Heart left ventricle (tissue), 16 donors: ENCODE data around the gene NRP1. TPM values are rescaled to one million over a fixed set of nuclear protein-coding genes. Genes with fewer than 3 reads are reported as not detected.

ENCODE experiments used
- ATAC-seq, 4 donors: fragments of 200-7000 bp; cut with Tn5 transposase; one replicate each; pipeline ENCODE4 v1.9.1; 2020 to 2022; ENCODE audit warnings: moderate library complexity in 4 of 4, mild to moderate bottlenecking in 3 of 4, moderate number of reproducible peaks in 1 of 4
- DNase-seq, 5 donors: peaks; one replicate each; pipeline ENCODE4 v3.0.0-alpha.2; 2020
- H3K27ac ChIP-seq, 12 donors: fragments of 200-600 bp; sonication (generic) in 4 of 12; one replicate each; pipeline versions ENCODE4 v1.5.0 to v1.8.0; 2016 to 2022; ENCODE audit warnings: mild to moderate bottlenecking in 2 of 12
- H3K27me3 ChIP-seq, 9 donors: fragments of 200-600 bp; sonication (generic) in 2 of 9; one replicate each; pipeline versions ENCODE4 v1.5.1 to v1.8.0; 2016 to 2022; ENCODE audit warnings: mild to moderate bottlenecking in 3 of 9
- H3K36me3 ChIP-seq, 9 donors: fragments of 200-600 bp; sonication (generic) in 2 of 9; one replicate each; pipeline versions ENCODE4 v1.5.0 to v1.8.0; 2018 to 2022; ENCODE audit warnings: mild to moderate bottlenecking in 2 of 9
- H3K4me1 ChIP-seq, 12 donors: fragments of 200-600 bp; sonication (generic) in 4 of 12; one replicate each; pipeline versions ENCODE4 v1.5.0 to v1.8.0; 2016 to 2022; ENCODE audit warnings: mild to moderate bottlenecking in 3 of 12
- H3K4me3 ChIP-seq, 12 donors: fragments of 200-600 bp; sonication (generic) in 4 of 12; one replicate each; pipeline versions ENCODE4 v1.5.0 to v1.8.0; 2017 to 2022; ENCODE audit warnings: mild to moderate bottlenecking in 9 of 12, moderate library complexity in 4 of 12
- H3K9me3 ChIP-seq, 12 donors: fragments of 200-600 bp; sonication (generic) in 4 of 12; one replicate each; pipeline versions ENCODE4 v1.5.0 to v1.8.0; 2016 to 2022; ENCODE audit warnings: mild to moderate bottlenecking in 1 of 12
- POLR2A ChIP-seq, 2 donors: fragments of 450-650 bp; IDR thresholded peaks; one replicate each; pipeline ENCODE4 v1.6.1; 2017; ENCODE audit warnings: antibody characterized with exemption in 2 of 2, mild to moderate bottlenecking in 2 of 2, moderate library complexity in 2 of 2
- WGBS, 4 donors: extraction: QIAGEN DNeasy Blood & Tissue Kit in 2 of 4; methylation state at CpG; one replicate each; pipeline versions ENCODE4 v1.1.5 to v1.1.7; 2013 to 2018; 5-methylcytosine and 5-hydroxymethylcytosine counted together
- intact Hi-C, 10 donors: fragments of 100-400 bp; cut with DNase I; formaldehyde crosslinking; loops; one replicate each; pipeline versions ENCODE4 v1.11.1 to v1.14.2; 2022
- polyA plus RNA-seq, 2 donors: library from polyadenylated mRNA; stranded (reverse); fragments of 200-250 nt; gene quantifications; one replicate each; pipeline ENCODE4 v1.2.3, GENCODE V29; 2013
- total RNA-seq, 9 donors: library from RNA; depleted of rRNA in 2 of 9; stranded (reverse); fragments of >200 nt in 2 of 9; fragmentation: NEBNext Ultra II Directional in 3 of 9; extraction: Animal tissue kit (Norgen Biotek cat#: 25700) in 3 of 9; gene quantifications; one replicate each; pipeline versions ENCODE4 v1.1.0 to v1.2.4, GENCODE V29; 2016 to 2023
- TF ChIP-seq, protein P1 (sequence below), 12 donors: fragments of 200-600 bp; sonication (generic) in 4 of 12; IDR thresholded peaks; one replicate each; pipeline versions ENCODE4 v1.5.0 to v1.8.0; 2018 to 2022; ENCODE audit warnings: antibody characterized with exemption in 12 of 12, mild to moderate bottlenecking in 5 of 12
- donor health status: ischemic (EF 13 %, LVEDD 7.1; RV severe dilation, severe dysfunction).
- donor health status: healthy with polysubstance abuse.
- donor health status: DM: no; HTN: yes; CAD: no.
- donor health status: DM: no; HTN: no; CAD: no.
- donor health status: ischemic (EF 25% LVEDD 6.9; RV normal size, moderate dysfunction).
- donor health status: ischemic (EF 25% LVEDD 5.7; RV mildly dilated, moderate dysfunction).
- donor health status: healthy.
- donor health status: DM: yes; HTN: yes; CAD: no.
- donor health status: ischemic (EF 35%, LVEDD 5.7; RV mildly dilated, moderate dysfunction).
- donor health status: nonischemic (EF 11% LVEDD 7.7; RV severe dilation, severe dysfunction).
- donor health status: DM: yes; HTN: yes; CAD: no.
- donor health status: PGD.
- donor health status: ischemic (EF 29% LVEDD 5.4; RV normal size, mild dysfunction).
- donor health status: nonischemic (EF 23%, LVEDD 6.1; RV moderate dilation, normal function).

Gene NRP1
- total and polyA plus RNA-seq, 11 donors = 47.1 to 279 (median 152) TPM

- ATAC-seq (no peak), DNase-seq (no peak)
- whole genome bisulfite sequencing, 4 donors = 9 to 16% (median 13%) methylated on average over 4 of the region's 4 CpGs
- peak overlapping the region in 11 of 12 donors; percentile 79 to 93 (median 88) for H3K27ac ChIP-seq
- H3K9me3 ChIP-seq = no peaks in the 10 kb centered on the region
- no peak for TF ChIP-seq POLR2A (IDR thresholded peaks at IDR 0.05)
- H3K36me3 ChIP-seq = peaks cover 0 to 66% (median 44%) of the 10 kb centered on the region in 9 donors
- H3K4me1 ChIP-seq = peaks cover 16 to 76% (median 55%) of the 10 kb centered on the region in 12 donors
- H3K27me3 ChIP-seq = no peaks in the 10 kb centered on the region
- intact Hi-C loops = loop anchor here in 5 of 10 donors (5.0 to 10.0 kb wide), 4 partner anchors 53 to 60 kb away; partner anchors contain the start of gene NRP1 (in 2 of the 5)
- peak overlapping the region in 4 of 12 donors; percentile 34 to 43 (median 36) for H3K4me3 ChIP-seq
Observed at GRCh38 chr10:33271969-33272583, 62.4 kb downstream of the NRP1 start.

DNA sequence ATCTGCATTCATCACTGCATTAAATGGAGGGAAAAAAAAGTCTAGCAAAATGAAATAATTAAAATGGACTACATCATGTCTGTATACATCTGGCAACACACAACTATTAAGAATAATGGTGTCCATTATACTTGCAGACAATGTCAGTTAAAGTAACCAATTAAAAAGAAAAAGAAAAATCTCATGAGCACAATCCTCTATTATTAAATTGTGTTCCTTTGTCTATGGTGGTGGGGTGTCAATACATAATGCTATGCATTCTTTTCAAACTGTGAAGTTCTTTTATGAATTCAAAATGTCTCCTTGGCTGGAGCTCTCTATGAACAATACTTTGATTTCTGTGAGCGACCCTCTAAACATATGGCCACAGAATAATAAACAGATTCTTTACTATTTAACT, 63.5 kb downstream of the NRP1 start:
- WGBS, 4 donors = 88 to 96% (median 92%) methylated on average over 1 of the region's 1 CpG
- ATAC-seq (no peak), DNase-seq (no peak)
- no peak for TF ChIP-seq POLR2A (IDR thresholded peaks at IDR 0.05)
- TF ChIP-seq, protein P1, sequence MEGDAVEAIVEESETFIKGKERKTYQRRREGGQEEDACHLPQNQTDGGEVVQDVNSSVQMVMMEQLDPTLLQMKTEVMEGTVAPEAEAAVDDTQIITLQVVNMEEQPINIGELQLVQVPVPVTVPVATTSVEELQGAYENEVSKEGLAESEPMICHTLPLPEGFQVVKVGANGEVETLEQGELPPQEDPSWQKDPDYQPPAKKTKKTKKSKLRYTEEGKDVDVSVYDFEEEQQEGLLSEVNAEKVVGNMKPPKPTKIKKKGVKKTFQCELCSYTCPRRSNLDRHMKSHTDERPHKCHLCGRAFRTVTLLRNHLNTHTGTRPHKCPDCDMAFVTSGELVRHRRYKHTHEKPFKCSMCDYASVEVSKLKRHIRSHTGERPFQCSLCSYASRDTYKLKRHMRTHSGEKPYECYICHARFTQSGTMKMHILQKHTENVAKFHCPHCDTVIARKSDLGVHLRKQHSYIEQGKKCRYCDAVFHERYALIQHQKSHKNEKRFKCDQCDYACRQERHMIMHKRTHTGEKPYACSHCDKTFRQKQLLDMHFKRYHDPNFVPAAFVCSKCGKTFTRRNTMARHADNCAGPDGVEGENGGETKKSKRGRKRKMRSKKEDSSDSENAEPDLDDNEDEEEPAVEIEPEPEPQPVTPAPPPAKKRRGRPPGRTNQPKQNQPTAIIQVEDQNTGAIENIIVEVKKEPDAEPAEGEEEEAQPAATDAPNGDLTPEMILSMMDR (IDR thresholded peaks at IDR 0.05) = no peak
- peaks cover 0 to 73% (median 55%) of the 10 kb centered on the region in 9 donors for H3K36me3 ChIP-seq
- no peaks in the 10 kb centered on the region for H3K27me3 ChIP-seq
- H3K4me1 ChIP-seq = peaks cover 16 to 72% (median 49%) of the 10 kb centered on the region in 12 donors
- no peaks in the 10 kb centered on the region for H3K9me3 ChIP-seq
- H3K4me3 ChIP-seq = no peak overlapping the region
- peak overlapping the region in 6 of 12 donors; percentile 85 to 92 (median 89) for H3K27ac ChIP-seq
- intact Hi-C loops = loop anchor here in 5 of 10 donors (5.0 to 10.0 kb wide), 4 partner anchors 54 to 61 kb away; partner anchors contain the start of gene NRP1 (in 2 of the 5)

- peak overlapping the region in 2 of 12 donors; percentile 11 to 15 for H3K27ac ChIP-seq
- 78 to 86% (median 84%) methylated on average over 5 of the region's 5 CpGs for WGBS, 4 donors
- no peaks in the 10 kb centered on the region for H3K27me3 ChIP-seq
- no peak for ATAC-seq
- intact Hi-C loops = no loop called here
- H3K36me3 ChIP-seq = peaks cover 0 to 91% (median 77%) of the 10 kb centered on the region in 9 donors
- TF ChIP-seq, protein P1 (IDR thresholded peaks at IDR 0.05) = no peak
- TF ChIP-seq POLR2A (IDR thresholded peaks at IDR 0.05) = no peak
- H3K9me3 ChIP-seq = no peaks in the 10 kb centered on the region
- no peak for DNase-seq
- H3K4me3 ChIP-seq = no peak overlapping the region
- peaks cover 3 to 68% (median 56%) of the 10 kb centered on the region in 12 donors for H3K4me1 ChIP-seq
Observed at GRCh38 chr10:33267708-33268107, 66.8 kb downstream of the NRP1 start.

GRCh38 chr10:33265621-33266020, 68.8 kb downstream of the NRP1 start:
- H3K27ac ChIP-seq = peak overlapping the region in 4 of 12 donors; percentile 5 to 48 (median 30)
- no peak for TF ChIP-seq POLR2A (IDR thresholded peaks at IDR 0.05)
- 51 to 77% (median 58%) methylated on average over 4 of the region's 4 CpGs for WGBS, 4 donors
- H3K27me3 ChIP-seq = no peaks in the 10 kb centered on the region
- intact Hi-C loops = no loop called here
- ATAC-seq = no peak
- H3K9me3 ChIP-seq = no peaks in the 10 kb centered on the region
- DNase-seq = no peak
- H3K36me3 ChIP-seq = peaks cover 0 to 100% (median 94%) of the 10 kb centered on the region in 9 donors
- peaks cover 0 to 47% (median 36%) of the 10 kb centered on the region in 12 donors for H3K4me1 ChIP-seq
- H3K4me3 ChIP-seq = no peak overlapping the region

DNA sequence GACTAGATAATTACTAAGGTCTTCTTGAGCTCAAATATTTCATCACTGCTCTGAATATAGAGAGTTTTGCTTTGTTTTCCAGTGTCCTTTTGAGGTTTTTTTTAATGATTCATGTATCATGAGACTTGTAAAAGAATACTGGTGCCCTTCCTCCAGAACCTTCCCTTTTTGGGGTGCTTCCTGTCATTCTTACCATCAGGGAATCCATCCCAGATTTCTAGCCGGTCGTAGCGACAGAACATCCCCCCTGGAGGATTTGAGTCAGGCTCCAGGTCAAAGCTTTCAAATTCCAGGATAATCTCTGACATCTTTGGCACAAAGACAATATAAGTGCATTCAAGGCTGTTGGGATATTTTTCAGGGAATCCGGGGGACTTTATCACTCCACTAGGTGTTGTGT, 71.0 kb downstream of the NRP1 start:
- intact Hi-C loops = no loop called here
- Histone ChIP-seq H3K27me3 (no peaks in the 10 kb centered on the region), H3K4me3 (no peak overlapping the region), H3K9me3 (no peaks in the 10 kb centered on the region), H3K36me3 (peaks cover 0 to 100% (median 94%) of the 10 kb centered on the region in 9 donors), H3K4me1 (peaks cover 0 to 51% (median 33%) of the 10 kb centered on the region in 12 donors), H3K27ac (peak overlapping the region in 10 of 12 donors; percentile 4 to 71 (median 30))
- DNase-seq (no peak), ATAC-seq (no peak)
- TF ChIP-seq, protein P1 (IDR thresholded peaks at IDR 0.05) = no peak
- no peak for TF ChIP-seq POLR2A (IDR thresholded peaks at IDR 0.05)
- WGBS, 4 donors = 44 to 58% (median 47%) methylated on average over 4 of the region's 4 CpGs
